Suppressor macrophage treated with lipopolysaccharide for 1 hour (primary cell): ENCODE measurements around the gene GZMM.

ENCODE experiments used
- DNase-seq, 3 donors: peaks; one replicate each; pipeline ENCODE4 v3.0.0-alpha.2; 2020 to 2022

The GZMM gene

DNA sequence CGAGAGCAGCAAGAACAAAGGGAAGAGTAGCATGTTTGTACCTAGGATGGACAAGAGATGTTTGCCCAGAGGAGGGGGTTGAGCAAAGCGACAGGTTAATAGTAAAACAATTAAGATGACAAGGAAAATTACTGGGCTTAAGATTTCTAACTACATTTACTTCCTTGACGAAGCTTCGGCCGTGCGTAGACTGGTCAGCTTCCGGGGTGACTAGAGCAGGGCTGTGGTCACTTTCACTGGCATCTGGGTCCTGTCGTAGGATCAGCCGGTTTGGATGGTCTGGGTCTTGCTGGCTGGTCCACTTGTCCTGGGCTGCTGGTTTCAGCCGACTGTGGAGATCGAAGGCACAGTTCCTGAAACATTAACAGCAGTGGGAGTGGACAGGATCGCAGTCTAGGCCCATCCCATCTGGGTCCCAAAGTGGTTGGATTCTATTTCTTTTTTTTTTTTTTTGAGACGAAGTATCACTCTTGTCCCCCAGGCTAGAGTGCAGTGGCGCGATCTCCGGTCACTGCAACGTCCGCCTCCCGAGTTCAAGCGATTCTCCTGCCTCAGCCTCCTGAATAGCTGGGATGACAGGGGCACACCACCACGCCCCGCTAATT lies 23.5 kb downstream of the GZMM start:
- DNase-seq, result peak in 2 of 3 donors; percentile 33 to 44

DNA sequence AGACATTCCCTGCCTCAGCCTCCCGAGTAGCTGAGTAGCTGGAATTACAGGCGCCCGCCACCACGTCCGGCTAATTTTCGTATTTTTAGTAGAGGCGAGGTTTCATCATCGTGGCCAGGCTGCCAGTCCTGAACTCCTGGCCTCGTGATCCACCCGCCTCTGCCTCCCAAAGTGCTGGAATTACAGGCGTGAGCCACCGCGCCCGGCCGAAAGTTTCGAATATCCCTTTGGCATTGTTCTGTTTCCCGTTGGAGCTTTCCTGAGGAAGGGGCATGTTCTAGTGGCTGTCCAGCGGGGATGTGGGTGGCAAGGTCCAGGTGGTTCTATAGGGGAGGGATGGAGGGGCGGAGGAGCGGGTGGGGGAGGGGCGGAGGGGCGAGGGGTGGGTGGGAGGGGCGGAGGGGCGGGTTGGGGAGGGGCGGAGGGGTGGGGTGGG lies 26.4 kb downstream of the GZMM start:
- peak in 2 of 3 donors; percentile 20 to 27 for DNase-seq

DNA sequence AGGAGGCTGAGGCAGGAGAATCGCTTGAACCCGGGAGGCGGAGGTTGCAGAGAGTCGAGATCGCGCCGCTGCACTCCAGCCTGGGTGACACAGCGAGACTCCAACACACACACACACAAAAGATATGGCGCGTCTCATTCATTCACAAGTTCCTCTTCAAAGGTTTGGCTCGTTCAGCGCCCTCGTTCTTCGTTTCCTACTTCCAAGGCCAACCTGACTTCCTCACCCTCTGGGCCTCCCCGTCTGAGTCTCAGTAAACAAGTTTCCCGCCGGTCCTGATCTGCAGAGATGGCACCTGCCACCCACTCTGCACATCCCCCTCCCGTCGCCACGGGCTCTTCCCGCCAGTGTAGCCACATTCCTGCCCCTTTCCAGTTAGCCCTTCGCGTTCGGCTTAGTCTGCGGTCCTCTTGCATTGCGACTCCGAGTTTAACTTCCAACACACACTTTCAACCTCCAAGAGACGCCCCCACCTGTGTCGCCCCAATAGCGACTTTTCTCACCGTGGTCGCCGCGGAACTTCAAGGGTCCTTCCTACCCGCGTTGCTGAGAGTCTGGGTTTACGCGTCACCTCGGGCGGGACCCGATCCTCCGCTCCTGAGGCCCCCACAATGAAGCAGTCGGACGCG lies 27.2 kb downstream of the GZMM start:
- DNase-seq, result peak; percentile 71 to 77 (median 77)

GRCh38 chr19:571566-571974 lies 27.7 kb downstream of the GZMM start:
- DNase-seq, result peak in 2 of 3 donors; percentile 27 to 28

GRCh38 chr19:572140-572742 lies 28.4 kb downstream of the GZMM start, which contains the start of gene BSG:
BSG (plus strand) TSS chr19:572596; CDS start chr19:572635, 39 bp downstream.
- peak; percentile 99 to 100 (median 100) for DNase-seq

DNA sequence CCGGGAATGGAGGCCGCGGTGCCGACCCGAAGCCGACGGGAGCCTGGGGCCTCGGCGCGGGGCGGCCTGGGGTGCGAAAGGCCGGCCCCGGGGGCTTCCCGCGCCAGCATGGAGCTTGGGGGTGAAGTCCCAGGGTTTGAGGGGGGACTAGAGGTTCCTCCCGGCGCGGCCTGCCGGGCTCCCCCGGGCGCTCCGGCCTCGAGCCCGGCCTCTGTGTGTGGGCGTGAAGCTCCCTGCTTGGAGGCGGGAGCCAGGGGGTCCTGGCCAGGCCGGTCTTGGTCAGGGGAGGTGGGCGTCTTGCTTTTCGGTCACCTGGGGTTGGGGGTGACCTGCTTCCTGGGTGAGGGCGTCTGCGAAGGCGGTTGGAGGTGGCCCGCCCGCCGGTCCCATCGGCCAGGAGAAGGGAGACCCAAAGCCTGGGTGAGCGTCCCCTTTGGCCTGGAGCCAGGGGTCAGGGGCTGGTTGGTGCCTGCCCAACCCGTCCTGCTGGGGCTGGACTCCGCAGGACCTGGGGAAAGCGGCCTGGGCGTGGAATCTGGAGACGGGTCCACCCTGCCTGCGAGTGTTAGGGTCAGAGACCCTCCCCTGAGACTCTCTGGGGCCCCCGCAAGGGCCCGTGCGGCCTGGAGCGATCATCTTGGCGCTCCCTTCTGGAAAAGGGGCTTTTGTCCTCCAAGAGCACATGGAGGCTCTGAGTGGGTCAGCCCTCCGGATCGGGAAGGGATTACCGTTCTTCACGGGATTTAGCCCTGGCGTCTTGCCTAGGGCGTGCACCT lies 29.1 kb downstream of the GZMM start:
- peak; percentile 51 to 63 (median 51) for DNase-seq

GRCh38 chr19:573519-573825 lies 29.6 kb downstream of the GZMM start:
- DNase-seq, result no peak

- no peak for DNase-seq
Measured at GRCh38 chr19:574658-575526, 31.0 kb downstream of the GZMM start.

DNA sequence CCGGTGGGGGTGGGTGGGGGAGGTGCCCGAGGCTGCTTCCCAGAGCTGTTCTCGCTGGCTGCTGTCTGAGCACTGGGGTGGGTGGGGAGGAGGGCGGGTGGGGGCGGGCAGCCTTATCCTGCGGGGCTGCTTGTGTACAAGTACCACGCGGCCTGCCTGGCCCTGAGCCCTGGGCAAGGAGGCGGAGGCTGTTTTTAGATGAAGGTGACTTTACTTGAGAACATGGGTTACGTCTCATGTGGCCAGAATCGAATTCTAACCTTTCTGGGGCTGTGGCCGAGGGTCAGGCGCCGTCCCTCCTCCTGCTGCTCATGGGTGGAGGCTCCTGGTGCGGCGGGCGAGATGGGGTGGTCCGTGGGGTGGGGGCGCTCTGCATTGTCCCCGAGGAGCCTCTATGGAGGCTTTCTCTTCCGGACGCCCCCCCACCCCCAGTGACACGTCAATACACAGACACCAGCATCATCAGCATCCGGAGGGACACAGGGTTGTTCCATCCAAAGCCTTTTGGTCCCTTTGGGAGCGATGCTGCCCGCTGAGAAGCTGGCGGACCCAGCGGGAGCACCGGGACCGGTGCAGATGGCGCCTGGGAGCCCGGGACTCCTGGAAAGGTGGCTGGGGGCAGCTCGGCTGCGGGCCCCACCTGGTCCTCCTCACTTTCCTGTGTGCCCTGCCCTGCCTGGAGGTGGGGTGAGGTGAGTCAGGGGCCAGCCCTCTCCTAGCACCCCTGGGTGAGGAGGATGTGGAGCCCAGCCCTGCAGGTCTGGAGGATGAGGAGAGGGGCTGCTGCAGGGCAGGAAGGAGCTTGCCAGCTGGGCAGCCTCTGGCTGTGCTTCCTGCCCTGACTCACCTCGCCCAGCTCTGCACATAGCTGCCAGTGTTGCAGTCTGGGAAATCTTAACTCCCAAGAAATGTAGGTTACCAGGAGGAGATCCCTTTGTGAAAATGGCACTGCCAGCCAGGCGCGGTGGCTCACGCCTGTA lies 32.0 kb downstream of the GZMM start:
- DNase-seq, result no peak

DNA sequence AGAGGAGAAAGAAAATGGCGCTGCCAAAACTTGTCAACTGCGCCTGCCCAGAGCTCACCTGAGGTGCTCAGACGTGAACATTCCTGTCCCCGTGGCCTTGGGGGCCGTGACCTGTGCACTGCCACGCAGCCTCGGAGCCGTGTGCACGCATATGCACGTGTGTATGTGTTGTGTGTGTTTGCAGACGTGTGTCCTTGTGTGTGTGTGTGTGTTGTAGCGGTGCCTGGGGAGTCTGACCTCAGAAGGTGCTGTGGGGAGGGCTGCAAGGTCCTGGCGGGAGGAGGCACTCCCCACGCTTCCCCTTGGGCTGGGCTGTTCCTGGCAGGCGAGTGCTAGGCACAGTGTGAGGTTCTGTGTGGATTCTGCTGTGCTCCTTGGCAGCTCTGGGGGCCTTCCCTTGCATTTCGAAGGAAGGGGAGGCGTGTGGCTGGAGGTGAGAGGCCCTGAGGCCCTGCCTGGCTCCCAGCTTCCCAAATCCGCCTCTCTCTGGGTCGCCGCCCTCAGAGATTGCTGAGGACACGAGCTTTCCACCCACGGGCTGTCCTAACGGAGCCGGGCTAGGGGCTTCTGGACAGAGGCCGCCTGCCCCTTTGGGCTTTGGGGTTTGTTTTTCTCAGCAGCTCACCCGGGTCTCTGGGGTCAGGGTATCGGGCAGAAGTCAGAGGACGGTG lies 33.0 kb downstream of the GZMM start:
- no peak for DNase-seq

- no peak for DNase-seq
Measured at GRCh38 chr19:577439-578392, 33.9 kb downstream of the GZMM start.

DNA sequence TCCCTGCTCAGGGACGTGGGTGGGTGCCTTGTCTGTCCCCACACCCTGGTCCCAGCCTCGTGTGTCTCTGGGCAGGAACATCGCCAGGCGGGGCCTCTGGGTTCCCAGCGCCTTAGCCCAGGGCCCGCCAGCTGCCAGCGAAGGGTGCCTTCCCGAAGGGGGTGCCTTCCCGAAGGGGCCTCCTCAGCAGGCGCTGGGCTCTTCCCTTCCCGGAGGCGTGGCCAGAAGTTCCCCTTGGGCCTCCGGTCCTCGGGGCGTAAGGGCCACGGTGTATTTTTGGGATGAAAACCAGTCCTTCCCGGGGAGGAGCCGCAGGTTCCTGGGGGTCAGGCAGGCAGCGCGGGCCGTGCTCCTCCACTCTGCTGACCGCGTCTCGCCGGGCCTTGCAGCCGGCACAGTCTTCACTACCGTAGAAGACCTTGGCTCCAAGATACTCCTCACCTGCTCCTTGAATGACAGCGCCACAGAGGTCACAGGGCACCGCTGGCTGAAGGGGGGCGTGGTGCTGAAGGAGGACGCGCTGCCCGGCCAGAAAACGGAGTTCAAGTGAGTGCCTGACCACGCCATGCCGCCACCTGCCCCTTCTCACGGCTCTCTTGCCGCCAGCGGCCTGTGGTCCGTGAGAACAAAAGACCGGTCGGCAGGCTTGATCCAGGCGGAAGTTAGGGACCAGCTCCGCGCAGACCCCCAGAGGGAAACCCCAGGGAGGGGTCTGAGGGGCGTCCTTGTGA lies 35.4 kb downstream of the GZMM start:
- DNase-seq, result no peak

- DNase-seq, result no peak
Measured at GRCh38 chr19:579842-580155, 35.9 kb downstream of the GZMM start.

DNA sequence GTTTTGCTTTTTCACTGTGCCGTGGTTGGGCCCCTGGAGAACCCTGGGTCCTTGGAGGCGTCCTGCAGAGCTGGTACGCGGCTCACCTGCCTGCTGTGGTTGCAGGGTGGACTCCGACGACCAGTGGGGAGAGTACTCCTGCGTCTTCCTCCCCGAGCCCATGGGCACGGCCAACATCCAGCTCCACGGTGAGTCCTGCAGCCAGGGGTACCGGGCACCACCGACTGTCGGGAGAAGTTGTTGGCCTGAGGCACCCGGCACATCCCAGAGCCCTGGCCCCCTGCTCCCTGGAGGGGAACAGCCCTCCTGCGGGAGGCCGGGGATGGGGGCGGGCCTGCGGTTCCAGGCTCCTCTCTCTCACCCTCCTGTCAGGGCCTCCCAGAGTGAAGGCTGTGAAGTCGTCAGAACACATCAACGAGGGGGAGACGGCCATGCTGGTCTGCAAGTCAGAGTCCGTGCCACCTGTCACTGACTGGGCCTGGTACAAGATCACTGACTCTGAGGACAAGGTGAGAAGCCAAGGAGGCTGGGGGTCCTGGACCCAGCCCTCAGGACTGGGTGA lies 36.5 kb downstream of the GZMM start:
- no peak for DNase-seq

- DNase-seq, result no peak
Measured at GRCh38 chr19:581399-582111, 37.7 kb downstream of the GZMM start.

DNA sequence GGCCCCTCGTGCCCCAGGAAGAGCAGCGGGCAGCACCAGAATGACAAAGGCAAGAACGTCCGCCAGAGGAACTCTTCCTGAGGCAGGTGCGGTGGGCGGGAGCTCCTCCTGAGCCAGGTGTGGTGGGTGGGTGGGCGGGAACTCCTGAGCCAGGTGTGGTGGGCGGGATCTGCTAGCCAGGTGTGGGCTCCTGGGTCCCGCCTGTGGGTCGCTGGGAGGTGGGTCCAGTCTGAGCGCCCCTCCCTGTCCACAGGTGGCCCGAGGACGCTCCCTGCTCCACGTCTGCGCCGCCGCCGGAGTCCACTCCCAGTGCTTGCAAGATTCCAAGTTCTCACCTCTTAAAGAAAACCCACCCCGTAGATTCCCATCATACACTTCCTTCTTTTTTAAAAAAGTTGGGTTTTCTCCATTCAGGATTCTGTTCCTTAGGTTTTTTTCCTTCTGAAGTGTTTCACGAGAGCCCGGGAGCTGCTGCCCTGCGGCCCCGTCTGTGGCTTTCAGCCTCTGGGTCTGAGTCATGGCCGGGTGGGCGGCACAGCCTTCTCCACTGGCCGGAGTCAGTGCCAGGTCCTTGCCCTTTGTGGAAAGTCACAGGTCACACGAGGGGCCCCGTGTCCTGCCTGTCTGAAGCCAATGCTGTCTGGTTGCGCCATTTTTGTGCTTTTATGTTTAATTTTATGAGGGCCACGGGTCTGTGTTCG lies 38.8 kb downstream of the GZMM start:
- peak; percentile 55 to 66 (median 60) for DNase-seq
